HG03108 (cell line): ENCODE measurements around the gene ASXL3.

Experiments
- ATAC-seq: cut with Tn5 transposase; IDR thresholded peaks from one replicate; pipeline ENCODE4 v1.9.1; 2021; ENCODE audit warnings: moderate library complexity; ENCODE audit not compliant: unreplicated experiment

ASXL3 gene

GRCh38 chr18:33581856-33582255 lies 3.8 kb downstream of the ASXL3 start:
- no peak for ATAC-seq

- ATAC-seq: no peak
These were observed 5.9 kb downstream of the ASXL3 start for GRCh38 chr18:33583901-33584300.

DNA sequence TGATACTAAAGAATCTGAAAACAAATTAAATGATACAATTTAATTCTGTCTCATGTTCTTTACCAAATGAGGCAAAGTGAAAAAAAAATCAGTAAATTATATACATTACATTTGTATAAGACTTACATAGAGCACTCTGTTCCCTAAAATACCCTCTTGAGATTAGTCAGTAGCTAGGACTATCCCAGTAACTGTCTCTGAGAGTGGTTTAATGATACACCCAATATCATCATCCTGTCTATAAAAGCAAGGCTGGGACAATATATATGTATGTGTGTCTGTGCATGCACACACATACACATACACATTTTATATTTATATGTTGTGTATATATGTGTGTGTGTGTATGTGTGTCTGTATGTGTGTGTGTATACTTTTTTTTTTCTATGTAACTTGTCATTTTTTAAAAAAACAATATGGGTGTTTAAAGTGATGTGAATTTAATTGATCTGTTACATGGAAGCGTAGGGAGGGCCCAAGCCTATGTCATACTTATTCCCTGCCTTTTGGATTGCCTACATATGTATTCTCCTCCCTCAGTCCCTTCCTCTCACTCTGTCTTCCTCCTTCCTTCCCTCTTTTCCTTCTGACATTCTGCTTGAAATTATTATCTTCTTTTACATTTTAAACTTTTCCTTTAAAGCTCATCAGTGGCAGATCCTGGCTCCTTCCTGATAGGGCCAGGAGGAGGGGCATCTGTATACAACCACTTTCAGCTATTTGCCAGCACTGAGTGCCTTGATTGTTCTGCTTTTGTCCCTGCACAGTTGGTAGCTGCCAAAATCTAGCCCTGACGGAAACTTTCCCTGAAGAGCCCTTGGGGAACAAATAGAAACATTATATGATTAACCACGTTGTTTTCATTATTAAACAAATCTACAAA lies 6.8 kb downstream of the ASXL3 start:
- no peak for ATAC-seq

- ATAC-seq: no peak
These were observed 7.4 kb downstream of the ASXL3 start for GRCh38 chr18:33585431-33585775.

- ATAC-seq: no peak
These were observed 10.3 kb downstream of the ASXL3 start for GRCh38 chr18:33588361-33588760.

DNA sequence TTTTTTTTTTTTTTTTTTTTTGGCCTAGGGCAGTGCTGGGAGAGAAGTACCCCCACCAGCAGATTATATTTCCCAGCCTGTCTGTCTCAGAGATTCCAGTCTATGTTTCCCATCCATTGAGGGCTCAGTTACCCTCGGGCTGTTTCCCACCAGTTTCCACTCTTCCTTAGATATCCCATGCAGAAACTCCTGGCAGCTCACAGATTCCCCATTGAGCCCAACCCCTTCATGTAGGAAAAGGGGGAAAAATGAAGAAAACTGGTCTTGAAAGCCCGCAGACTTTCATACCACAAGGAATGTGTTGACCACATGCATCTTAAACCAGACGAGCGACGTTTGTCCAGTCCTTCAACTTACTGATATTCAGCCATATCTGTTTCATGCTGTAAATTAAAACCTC lies 15.2 kb downstream of the ASXL3 start:
- no peak for ATAC-seq

DNA sequence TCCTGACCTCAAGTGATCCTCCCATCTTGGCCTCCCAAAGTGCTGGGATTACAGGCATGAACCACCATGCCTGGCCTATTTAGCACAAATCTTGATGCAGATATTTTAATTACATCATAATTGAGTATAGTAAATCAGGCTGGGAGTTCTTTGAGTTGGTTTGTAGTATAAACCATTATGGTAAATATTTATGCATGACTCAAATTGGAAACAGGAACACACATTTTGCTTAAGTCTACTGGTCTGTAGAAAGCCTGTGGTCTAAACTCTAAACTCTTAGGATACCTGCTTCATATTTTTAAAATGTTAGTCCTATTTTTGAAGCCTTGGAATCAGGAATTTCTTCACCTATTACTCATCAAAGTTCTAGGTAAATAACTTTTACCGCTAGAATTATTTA lies 16.8 kb downstream of the ASXL3 start:
- ATAC-seq: no peak

- no peak for ATAC-seq
These were observed 18.3 kb downstream of the ASXL3 start for GRCh38 chr18:33596178-33596854.

DNA sequence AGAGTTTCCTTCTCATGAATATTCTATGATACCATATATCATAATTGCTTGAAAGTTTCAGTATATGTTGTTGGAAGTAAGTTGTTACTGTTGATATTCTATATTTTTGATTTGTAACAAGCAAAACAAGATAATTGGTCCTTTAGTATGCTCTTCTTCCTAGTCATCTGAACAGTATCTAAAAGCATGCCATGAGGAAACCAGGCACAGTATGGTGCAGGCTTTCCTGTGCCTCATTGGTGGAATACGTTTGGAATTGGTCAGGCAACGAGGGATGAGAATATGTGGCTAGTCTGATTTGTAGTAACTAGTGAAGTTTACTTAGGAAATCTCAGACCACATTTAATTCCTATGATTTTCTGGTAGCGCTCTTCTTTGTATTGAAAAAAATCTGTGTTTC lies 22.8 kb downstream of the ASXL3 start:
- no peak for ATAC-seq

- ATAC-seq: no peak
These were observed 25.4 kb downstream of the ASXL3 start for GRCh38 chr18:33603454-33603853.

- no peak for ATAC-seq
These were observed 27.2 kb downstream of the ASXL3 start for GRCh38 chr18:33605250-33605649.

- ATAC-seq: no peak
These were observed 28.6 kb downstream of the ASXL3 start for GRCh38 chr18:33606621-33607020.

DNA sequence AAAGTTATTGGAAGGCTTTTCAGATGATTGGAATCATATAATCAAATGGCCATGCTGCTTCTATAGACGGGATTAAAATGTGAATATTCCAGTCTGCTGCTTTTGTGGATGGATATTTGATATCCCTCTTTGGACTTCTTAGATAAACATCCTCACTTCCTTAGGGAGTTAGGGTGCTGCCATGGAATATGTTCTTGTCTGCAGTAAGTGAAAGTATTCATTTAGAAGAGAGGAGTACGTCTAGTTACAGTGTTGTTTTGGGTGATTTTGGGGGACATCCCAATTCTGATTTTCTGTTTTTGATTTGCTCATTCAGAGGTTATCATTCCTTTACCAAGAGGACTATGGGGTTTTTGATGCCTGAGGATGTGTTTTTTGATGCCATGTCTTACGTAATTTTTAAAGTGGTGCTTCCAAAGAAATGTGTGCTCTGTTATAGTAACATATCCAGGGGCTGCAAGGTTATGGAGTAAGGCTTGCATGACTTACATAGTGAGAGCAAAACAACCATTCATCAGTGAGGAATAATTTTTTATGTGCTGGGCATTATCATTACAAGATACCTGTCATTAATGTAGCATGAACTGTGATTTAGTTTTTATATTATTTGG lies 33.6 kb downstream of the ASXL3 start:
- no peak for ATAC-seq

GRCh38 chr18:33612632-33613031 lies 34.6 kb downstream of the ASXL3 start:
- no peak for ATAC-seq

DNA sequence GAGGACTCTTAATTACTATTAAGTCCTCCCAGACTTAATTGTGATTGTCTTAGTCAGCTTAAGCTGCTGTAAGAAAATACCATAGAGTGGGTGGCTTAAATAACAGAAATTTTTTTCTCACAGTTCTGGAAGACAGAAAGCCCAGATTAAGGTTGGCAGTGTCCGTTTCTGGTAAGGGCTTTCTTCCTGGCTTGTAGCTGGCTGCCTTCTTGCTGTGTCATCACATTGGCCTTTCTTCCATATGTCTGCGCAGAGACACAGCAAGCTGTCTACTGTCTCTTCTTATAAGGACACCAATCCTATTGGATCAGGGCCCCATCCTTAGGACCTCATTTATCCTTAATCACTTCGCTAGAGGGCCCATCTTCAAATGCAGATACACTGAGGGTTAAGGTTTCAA lies 38.5 kb downstream of the ASXL3 start:
- no peak for ATAC-seq

- no peak for ATAC-seq
These were observed 49.1 kb downstream of the ASXL3 start for GRCh38 chr18:33627114-33627513.

DNA sequence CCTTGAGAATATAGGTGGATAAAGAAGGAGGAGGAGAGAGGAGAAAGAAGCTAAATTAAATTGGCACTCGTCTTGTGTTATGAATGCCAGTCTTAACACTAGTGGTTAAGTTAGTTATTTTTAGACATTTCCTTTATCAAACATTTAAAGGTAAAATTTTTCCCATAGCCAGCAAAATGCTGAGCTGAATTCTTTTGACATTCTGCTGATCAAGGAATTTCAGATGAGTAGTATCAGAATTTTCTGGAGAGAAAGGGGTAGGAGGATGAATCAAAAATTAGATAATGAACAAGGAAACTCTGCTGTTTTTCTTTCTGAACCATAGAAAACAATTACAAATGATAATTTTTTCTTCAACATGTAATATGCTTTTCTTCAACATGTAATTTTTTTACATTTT lies 52.5 kb downstream of the ASXL3 start:
- ATAC-seq: no peak

GRCh38 chr18:33641141-33641540 lies 63.1 kb downstream of the ASXL3 start:
- ATAC-seq: no peak

DNA sequence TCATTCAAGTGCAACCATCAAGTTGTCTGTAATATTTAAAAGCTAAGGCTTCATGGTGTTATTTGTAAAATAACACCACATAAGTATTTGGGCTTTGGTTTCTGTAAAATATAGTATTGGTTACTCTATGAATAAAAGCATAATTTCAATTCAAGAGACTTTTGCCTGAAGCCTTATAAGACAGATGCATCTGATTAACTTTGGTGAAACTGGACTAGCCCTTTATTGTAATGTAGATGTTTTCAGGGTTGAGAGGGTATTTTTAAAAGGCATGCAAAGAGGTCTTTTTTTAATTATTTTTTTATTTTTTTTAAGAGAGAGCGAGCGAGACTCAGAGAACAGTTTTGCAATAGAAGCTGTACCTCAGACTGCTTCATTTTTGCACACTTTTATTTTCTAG lies 66.5 kb downstream of the ASXL3 start:
- no peak for ATAC-seq

GRCh38 chr18:33647365-33647764 lies 69.3 kb downstream of the ASXL3 start:
- no peak for ATAC-seq

DNA sequence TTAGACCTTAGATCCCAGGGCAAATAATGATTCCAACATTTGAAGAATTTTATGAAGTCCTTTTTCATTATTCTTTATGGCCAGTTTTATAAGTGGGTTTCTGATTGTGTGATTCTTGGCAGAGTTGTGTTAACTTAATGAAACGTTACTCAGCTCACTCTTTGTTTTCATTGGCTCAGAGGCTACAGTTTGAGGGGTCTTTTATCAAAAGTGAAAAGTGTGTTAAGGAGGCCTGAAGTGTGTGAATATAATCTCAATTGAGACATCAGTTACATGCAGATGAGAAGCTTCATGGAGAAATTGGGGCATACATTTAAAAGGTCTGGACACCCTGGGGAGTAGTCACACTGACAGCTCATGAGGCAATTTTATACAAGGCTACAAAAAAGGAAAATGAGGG lies 74.6 kb downstream of the ASXL3 start:
- ATAC-seq: no peak

DNA sequence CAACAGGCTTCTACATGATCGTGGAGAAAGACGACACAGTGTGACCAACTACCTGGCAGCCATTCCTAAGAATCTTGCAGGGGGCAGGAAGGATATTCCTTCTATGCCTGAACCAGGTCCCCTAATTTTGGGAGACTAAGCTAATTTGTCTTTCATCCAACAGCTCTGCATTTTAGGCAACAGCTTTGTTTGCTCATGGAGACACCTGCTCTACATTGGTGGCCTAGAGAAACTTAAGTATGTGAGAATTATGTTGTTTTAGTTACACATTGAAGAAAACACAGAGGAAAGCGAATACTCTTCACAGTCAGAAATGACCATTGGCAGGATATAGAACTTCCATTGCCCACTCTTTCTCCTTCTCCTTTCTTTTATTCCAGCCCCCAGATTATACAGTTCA lies 75.2 kb downstream of the ASXL3 start:
- ATAC-seq: no peak
